ENCODE measurements around the gene STK25. TPM values are rescaled to one million over a fixed set of nuclear protein-coding genes. Genes with fewer than 3 reads are reported as not detected.
"Not testable (repeated sequence)": the region's sequence is repeated elsewhere in the genome, so short reads cannot be mapped to it uniquely, and the experiment has no call there.

The STK25 gene
- total RNA-seq, 2 donors from 2014 or later = 94.5 to 173 TPM

DNA sequence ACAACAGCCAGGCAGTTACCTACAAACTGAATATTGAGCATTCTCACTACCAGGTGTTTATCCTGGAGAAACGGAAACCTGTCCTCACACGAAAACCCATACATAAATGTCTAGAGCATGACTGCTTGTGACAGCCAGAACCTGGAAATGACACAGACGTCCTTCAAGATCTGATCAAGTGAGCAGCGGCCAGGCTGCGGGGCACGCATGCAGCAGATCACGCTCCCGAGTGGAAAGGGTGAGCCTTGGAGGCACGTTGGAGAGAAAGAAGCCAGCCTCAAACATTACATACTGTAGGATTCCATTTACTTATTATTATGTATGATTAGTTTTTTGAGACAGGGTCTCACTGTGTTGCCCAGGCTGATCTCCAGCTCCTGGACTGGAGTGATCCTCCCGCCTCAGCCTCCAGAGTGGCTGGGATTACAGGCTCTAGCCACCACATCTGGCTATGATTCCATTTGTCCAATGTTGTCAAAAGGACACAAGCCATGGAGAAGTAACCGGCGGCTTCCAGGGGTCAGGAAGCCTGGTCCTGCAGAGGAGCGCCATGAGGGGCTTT, 22.9 kb upstream of the STK25 start:
- no peaks in the 10 kb centered on the region for H3K4me1 ChIP-seq
- TF ChIP-seq, protein P1, sequence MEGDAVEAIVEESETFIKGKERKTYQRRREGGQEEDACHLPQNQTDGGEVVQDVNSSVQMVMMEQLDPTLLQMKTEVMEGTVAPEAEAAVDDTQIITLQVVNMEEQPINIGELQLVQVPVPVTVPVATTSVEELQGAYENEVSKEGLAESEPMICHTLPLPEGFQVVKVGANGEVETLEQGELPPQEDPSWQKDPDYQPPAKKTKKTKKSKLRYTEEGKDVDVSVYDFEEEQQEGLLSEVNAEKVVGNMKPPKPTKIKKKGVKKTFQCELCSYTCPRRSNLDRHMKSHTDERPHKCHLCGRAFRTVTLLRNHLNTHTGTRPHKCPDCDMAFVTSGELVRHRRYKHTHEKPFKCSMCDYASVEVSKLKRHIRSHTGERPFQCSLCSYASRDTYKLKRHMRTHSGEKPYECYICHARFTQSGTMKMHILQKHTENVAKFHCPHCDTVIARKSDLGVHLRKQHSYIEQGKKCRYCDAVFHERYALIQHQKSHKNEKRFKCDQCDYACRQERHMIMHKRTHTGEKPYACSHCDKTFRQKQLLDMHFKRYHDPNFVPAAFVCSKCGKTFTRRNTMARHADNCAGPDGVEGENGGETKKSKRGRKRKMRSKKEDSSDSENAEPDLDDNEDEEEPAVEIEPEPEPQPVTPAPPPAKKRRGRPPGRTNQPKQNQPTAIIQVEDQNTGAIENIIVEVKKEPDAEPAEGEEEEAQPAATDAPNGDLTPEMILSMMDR (IDR thresholded peaks at IDR 0.05) = no peak
- no peaks in the 10 kb centered on the region for H3K27me3 ChIP-seq
- no peak overlapping the region for H3K27ac ChIP-seq
- no peaks in the 10 kb centered on the region for H3K36me3 ChIP-seq
- no peaks in the 10 kb centered on the region for H3K9me3 ChIP-seq
- no peak for DNase-seq (ENCODE audit: low spot score)
- H3K4me3 ChIP-seq = no peak overlapping the region

DNA sequence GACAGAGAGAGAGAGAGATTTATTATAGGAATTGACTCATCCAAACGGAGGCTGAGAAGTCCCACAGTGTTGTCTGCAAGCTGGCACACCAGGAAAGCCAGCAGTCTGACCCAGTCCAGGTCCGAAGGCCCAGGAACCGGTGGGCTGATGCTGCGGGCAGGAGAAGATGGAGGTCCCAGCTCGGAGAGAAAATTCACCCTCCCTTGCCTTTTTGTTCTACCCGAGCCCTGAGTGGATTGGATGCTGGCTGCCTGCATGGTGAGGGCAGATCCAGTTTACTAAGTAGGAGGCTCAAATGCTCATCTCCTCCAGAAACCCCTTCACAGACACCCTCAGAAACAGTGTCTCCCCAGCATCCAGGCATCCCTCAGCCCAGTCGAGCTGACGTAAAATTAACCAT, 22.2 kb upstream of the STK25 start:
- no peaks in the 10 kb centered on the region for H3K36me3 ChIP-seq
- H3K27me3 ChIP-seq = no peaks in the 10 kb centered on the region
- no peak for DNase-seq (ENCODE audit: low spot score)
- H3K9me3 ChIP-seq = no peaks in the 10 kb centered on the region
- TF ChIP-seq, protein P1 (IDR thresholded peaks at IDR 0.05) = no peak
- no peak overlapping the region for H3K27ac ChIP-seq
- H3K4me1 ChIP-seq = no peaks in the 10 kb centered on the region
- no peak overlapping the region for H3K4me3 ChIP-seq

DNA sequence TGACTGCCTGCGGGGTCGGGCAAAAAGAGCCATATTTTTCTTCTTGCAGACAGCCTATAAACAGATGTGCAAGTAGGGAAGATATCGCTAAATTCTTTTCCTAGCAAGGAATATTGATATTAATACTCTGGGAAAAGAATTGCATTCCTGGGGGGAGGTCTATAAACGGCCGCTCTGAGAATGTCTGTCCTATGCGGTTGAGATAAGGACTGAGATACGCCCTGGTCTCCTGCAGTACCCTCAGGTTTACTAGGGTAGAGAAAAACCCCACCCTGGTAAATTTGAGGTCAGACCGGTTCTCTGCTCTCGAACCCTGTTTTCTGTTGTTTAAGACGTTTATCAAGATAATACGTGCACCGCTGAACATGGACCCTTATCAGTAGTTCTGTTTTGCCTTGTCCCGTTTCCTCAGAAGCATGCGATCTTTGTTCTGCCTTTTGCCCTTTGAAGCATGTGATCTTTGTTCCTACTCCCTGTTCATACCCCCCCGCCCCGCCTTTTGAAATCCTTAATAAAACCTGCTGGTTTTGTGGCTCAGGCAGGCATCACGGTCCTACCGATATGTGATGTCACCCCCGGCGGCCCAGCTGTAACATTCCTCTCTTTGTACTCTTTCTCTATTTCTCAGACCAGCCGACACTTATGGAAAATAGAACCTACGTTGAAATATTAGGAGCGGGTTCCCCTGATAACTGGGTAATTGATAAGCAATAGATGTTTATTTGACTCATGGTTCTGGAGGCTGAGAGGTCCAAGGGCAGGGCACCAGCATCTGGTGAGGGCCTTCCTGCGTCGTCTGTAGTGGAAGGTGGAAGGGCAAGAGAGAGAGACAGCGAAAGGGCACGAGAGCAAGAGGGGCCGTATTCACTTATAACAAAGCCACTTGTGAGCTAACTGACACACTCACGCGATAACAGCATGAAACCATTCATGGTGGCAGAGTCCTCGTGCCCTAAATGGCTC, 17.7 kb upstream of the STK25 start:
- not testable (repeated sequence) for H3K27ac ChIP-seq; H3K9me3 ChIP-seq; H3K27me3 ChIP-seq; H3K36me3 ChIP-seq; H3K4me3 ChIP-seq; DNase-seq (ENCODE audit: low spot score); H3K4me1 ChIP-seq

DNA sequence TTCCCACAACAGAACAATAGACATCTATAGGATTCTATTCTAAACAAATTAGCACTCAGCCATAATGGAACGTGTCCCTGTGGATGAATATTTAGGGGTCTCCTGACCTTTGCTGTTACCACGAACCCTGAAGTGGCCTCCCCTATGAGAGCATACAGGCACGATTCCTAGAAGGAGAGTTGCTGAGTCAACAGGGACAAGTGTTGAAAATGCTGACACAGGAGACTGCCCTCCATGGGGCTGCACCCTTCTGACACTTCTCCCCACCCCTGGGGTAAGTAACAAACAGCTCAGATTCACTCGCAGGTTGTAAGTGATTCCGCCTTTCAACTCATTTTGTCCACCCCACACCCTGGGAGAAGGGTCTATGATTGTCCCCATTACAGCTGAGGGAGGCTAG, 14.1 kb upstream of the STK25 start:
- no peaks in the 10 kb centered on the region for H3K9me3 ChIP-seq
- TF ChIP-seq, protein P1 (IDR thresholded peaks at IDR 0.05) = no peak
- H3K27me3 ChIP-seq = peaks cover 0 to 3% of the 10 kb centered on the region in 2 donors
- no peak overlapping the region for H3K4me3 ChIP-seq
- no peak overlapping the region for H3K27ac ChIP-seq
- no peaks in the 10 kb centered on the region for H3K4me1 ChIP-seq
- H3K36me3 ChIP-seq = no peaks in the 10 kb centered on the region
- no peak for DNase-seq (ENCODE audit: low spot score)

DNA sequence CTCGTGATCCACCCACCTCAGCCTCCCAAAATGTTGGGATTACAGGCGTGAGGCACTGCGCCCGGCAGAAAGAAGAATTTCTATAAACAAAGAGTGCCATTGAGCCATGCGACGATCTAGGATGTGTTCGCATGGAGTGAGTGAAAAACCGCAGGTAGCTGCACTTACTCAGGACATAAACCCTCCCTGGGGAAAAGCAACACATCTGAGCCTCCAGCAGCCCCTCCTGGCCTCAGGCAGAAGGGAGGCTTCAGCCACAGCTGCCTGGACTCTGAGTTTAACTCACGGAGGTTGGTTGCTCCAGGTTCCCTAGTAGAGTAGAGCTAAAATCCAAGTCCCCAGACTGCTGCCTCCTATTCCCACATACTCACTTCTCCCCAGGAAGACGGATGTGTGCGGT, 11.3 kb upstream of the STK25 start:
- H3K4me3 ChIP-seq = no peak overlapping the region
- no peaks in the 10 kb centered on the region for H3K4me1 ChIP-seq
- TF ChIP-seq, protein P1 (IDR thresholded peaks at IDR 0.05) = no peak
- no peaks in the 10 kb centered on the region for H3K9me3 ChIP-seq
- peaks cover 0 to 3% of the 10 kb centered on the region in 2 donors for H3K27me3 ChIP-seq
- H3K36me3 ChIP-seq = no peaks in the 10 kb centered on the region
- DNase-seq (ENCODE audit: low spot score) = no peak
- H3K27ac ChIP-seq = no peak overlapping the region

DNA sequence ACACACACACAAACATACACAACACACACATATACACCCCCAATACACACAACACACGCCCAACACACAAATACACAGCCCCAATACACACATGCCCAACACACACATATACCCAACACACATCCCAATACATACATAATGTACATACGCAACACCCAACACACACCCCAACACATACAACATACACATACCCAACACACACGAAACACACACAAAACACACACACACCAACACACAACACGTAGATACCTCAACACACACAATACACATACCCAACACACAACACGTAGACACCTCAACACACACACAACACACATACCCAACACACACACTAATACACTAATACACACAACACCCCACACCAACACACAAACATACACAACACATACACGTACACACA, 8.9 kb upstream of the STK25 start:
- Histone ChIP-seq H3K4me3 (no peak overlapping the region), H3K9me3 (no peaks in the 10 kb centered on the region), H3K27ac (no peak overlapping the region), H3K27me3 (peaks cover 0 to 3% of the 10 kb centered on the region in 2 donors), H3K4me1 (no peaks in the 10 kb centered on the region), H3K36me3 (no peaks in the 10 kb centered on the region)
- TF ChIP-seq, protein P1 (IDR thresholded peaks at IDR 0.05) = no peak
- no peak for DNase-seq (ENCODE audit: low spot score)

Data from right atrium auricular region (tissue), 2 donors.